SK-N-SH treated with all-trans-retinoic acid at 6 μM for 48 hours (cell line): ENCODE measurements around the gene NTN5.

Source experiments
- ARNTL ChIP-seq: fragments of 450-650 bp; formaldehyde crosslinking; IDR thresholded peaks from 2 replicates; pipeline ENCODE4 v1.5.0; 2020; ENCODE audit warnings: low read depth, mild to moderate bottlenecking, moderate library complexity, borderline replicate concordance
- CREB5 ChIP-seq: fragments of 250-450 bp; sonication (Bioruptor Pico); IDR thresholded peaks from 2 replicates; pipeline ENCODE4 v1.5.1; 2020; ENCODE audit warnings: low read depth, mild to moderate bottlenecking, moderate library complexity
- ESRRG ChIP-seq: fragments of 250-450 bp; sonication (Bioruptor Pico); IDR thresholded peaks from 2 replicates; pipeline ENCODE4 v1.6.1; 2021; ENCODE audit warnings: mild to moderate bottlenecking
- OSR1 ChIP-seq: fragments of 250-450 bp; sonication (Bioruptor Pico); IDR thresholded peaks from 2 replicates; pipeline ENCODE4 v1.8.0; 2022; ENCODE audit warnings: moderate library complexity, mild to moderate bottlenecking, inconsistent platforms
- PATZ1 ChIP-seq: fragments of 250-450 bp; sonication (Bioruptor Pico); IDR thresholded peaks from 2 replicates; pipeline ENCODE4 v1.8.0; 2020; ENCODE audit warnings: mild to moderate bottlenecking, moderate library complexity, borderline replicate concordance
- SNAI2 ChIP-seq: fragments of 250-450 bp; sonication (Bioruptor Pico); IDR thresholded peaks from 2 replicates; pipeline ENCODE4 v1.5.0; 2020; ENCODE audit warnings: mild to moderate bottlenecking, moderate library complexity
- TOX ChIP-seq: fragments of 250-450 bp; sonication (Bioruptor Pico); IDR thresholded peaks from 2 replicates; pipeline ENCODE4 v1.8.0; 2021; ENCODE audit warnings: mild to moderate bottlenecking, moderate library complexity, borderline replicate concordance
- ZFP30 ChIP-seq: fragments of 450-650 bp; formaldehyde crosslinking; IDR thresholded peaks from 2 replicates; pipeline ENCODE4 v1.5.0; 2022; ENCODE audit warnings: mild to moderate bottlenecking, moderate library complexity
- ZNF70 ChIP-seq: fragments of 450-650 bp; formaldehyde crosslinking; IDR thresholded peaks from 2 replicates; pipeline ENCODE4 v1.5.0; 2020; ENCODE audit warnings: mild to moderate bottlenecking, moderate library complexity
- ZNF8 ChIP-seq: fragments of 450-650 bp; formaldehyde crosslinking; IDR thresholded peaks from 2 replicates; pipeline ENCODE4 v1.5.0; 2020; ENCODE audit warnings: mild to moderate bottlenecking, moderate library complexity

GRCh38 chr19:48651683-48652048, 21.2 kb downstream of the NTN5 start:
- TF ChIP-seq PATZ1: no peak
- no peak for TF ChIP-seq SNAI2 (CRISPR knock-in tag)
- no peak for TF ChIP-seq ZNF70 (CRISPR knock-in tag)
- TF ChIP-seq TOX (CRISPR knock-in tag): no peak
- TF ChIP-seq ZFP30 (CRISPR knock-in tag): no peak
- TF ChIP-seq CREB5: no peak
- TF ChIP-seq ARNTL: no peak
- no peak for TF ChIP-seq OSR1 (CRISPR knock-in tag)
- no peak for TF ChIP-seq ESRRG (CRISPR knock-in tag)
- TF ChIP-seq ZNF8: no peak
